Left ventricle myocardium inferior (tissue), 1 donor: ENCODE measurements around the gene IL25. TPM values are rescaled to one million over a fixed set of nuclear protein-coding genes. Genes with fewer than 3 reads are reported as not detected.
A peak's percentile ranks its signal among the peaks of the same experiment; 100 is the strongest.

Experiments used
- DNase-seq: peaks from one replicate; pipeline ENCODE4 v3.0.0-alpha.2; 2020
- H3K27ac ChIP-seq: fragments of 200-600 bp; replicated peaks from 2 replicates; pipeline ENCODE4 v1.8.0; 2021
- H3K27me3 ChIP-seq: fragments of 200-600 bp; 2 replicates; pipeline ENCODE4 v1.8.0; 2021; ENCODE audit warnings: low read depth
- H3K36me3 ChIP-seq: fragments of 200-600 bp; 2 replicates; pipeline ENCODE4 v1.8.0; 2021
- H3K4me1 ChIP-seq: fragments of 200-600 bp; 2 replicates; pipeline ENCODE4 v1.8.0; 2021
- H3K4me3 ChIP-seq: fragments of 200-600 bp; 2 replicates; pipeline ENCODE4 v1.8.0; 2021; ENCODE audit warnings: mild to moderate bottlenecking, moderate library complexity
- H3K9me3 ChIP-seq: fragments of 200-600 bp; replicated peaks from 2 replicates; pipeline ENCODE4 v1.8.0; 2021
- CTCF ChIP-seq: fragments of 200-600 bp; IDR thresholded peaks from 2 replicates; pipeline ENCODE4 v1.8.0; 2021; ENCODE audit warnings: antibody characterized with exemption, mild to moderate bottlenecking, borderline replicate concordance
- intact Hi-C: fragments of 100-400 bp; cut with micrococcal nuclease; formaldehyde crosslinking; loops from one replicate; pipeline ENCODE4 v1.11.0; 2022
- total RNA-seq: library from RNA; stranded (reverse); fragmentation: NEBNext Ultra II Directional; extraction: Animal tissue kit (Norgen Biotek cat#: 25700); gene quantifications from one replicate; pipeline ENCODE4 v1.2.1, GENCODE V29; 2021
- donor health status: DM: no; HTN: yes; CAD: no; lungs with severe emphysema.

Gene IL25
- total RNA-seq, 1 donor from 2014 or later, result not detected

- no peak for TF ChIP-seq CTCF
- Histone ChIP-seq H3K27ac (no peak overlapping the region), H3K36me3 (peaks cover 28% of the 10 kb centered on the region), H3K4me1 (peaks cover 26% of the 10 kb centered on the region), H3K4me3 (no peak overlapping the region), H3K9me3 (no peaks in the 10 kb centered on the region), H3K27me3 (no peaks in the 10 kb centered on the region)
- DNase-seq, result no peak
- intact Hi-C loops, result loop anchor here (5.0 kb wide), 1 partner anchor 51 kb away; the partner anchor contains the start of gene CMTM5
These were observed 45.9 kb upstream of the IL25 start for GRCh38 chr14:23326491-23327332.

GRCh38 chr14:23327947-23328744 lies 44.5 kb upstream of the IL25 start:
- peak; percentile 92 for TF ChIP-seq CTCF
- Histone ChIP-seq H3K27me3 (no peaks in the 10 kb centered on the region), H3K9me3 (no peaks in the 10 kb centered on the region), H3K4me1 (peaks cover 12% of the 10 kb centered on the region), H3K4me3 (no peak overlapping the region), H3K27ac (no peak overlapping the region), H3K36me3 (peaks cover 24% of the 10 kb centered on the region)
- intact Hi-C loops, result loop anchor here (5.0 kb wide), 1 partner anchor 49 kb away; the partner anchor contains the start of gene CMTM5
- peak; percentile 47 for DNase-seq

GRCh38 chr14:23335623-23336022 lies 37.0 kb upstream of the IL25 start:
- intact Hi-C loops, result no loop called here
- no peak for DNase-seq
- H3K9me3 ChIP-seq, result peaks cover 7% of the 10 kb centered on the region
- H3K36me3 ChIP-seq, result no peaks in the 10 kb centered on the region
- H3K4me3 ChIP-seq, result no peak overlapping the region
- H3K27me3 ChIP-seq, result no peaks in the 10 kb centered on the region
- H3K4me1 ChIP-seq, result no peaks in the 10 kb centered on the region
- TF ChIP-seq CTCF, result no peak
- H3K27ac ChIP-seq, result no peak overlapping the region

- Histone ChIP-seq H3K9me3 (peaks cover 7% of the 10 kb centered on the region), H3K27ac (no peak overlapping the region), H3K4me1 (no peaks in the 10 kb centered on the region), H3K36me3 (no peaks in the 10 kb centered on the region), H3K4me3 (no peak overlapping the region), H3K27me3 (no peaks in the 10 kb centered on the region)
- no peak for TF ChIP-seq CTCF
- intact Hi-C loops, result no loop called here
- DNase-seq, result no peak
These were observed 32.9 kb upstream of the IL25 start for GRCh38 chr14:23339506-23340268.

GRCh38 chr14:23344481-23344880 lies 28.1 kb upstream of the IL25 start:
- Histone ChIP-seq H3K4me3 (no peak overlapping the region), H3K36me3 (no peaks in the 10 kb centered on the region), H3K27ac (no peak overlapping the region), H3K9me3 (peaks cover 4% of the 10 kb centered on the region), H3K4me1 (peaks cover 13% of the 10 kb centered on the region), H3K27me3 (no peaks in the 10 kb centered on the region)
- no peak for DNase-seq
- intact Hi-C loops, result no loop called here
- no peak for TF ChIP-seq CTCF
